Skeletal muscle tissue (tissue), 4 donors: ENCODE results near the gene PGS1. TPM values are rescaled to one million over a fixed set of nuclear protein-coding genes. Genes with fewer than 3 reads are reported as not detected.

Experiments used
- H3K27ac ChIP-seq: one replicate; pipeline ENCODE4 v1.7.0; 2013; ENCODE audit warnings: mild to moderate bottlenecking, low read depth, low read length, inconsistent platforms
- H3K27me3 ChIP-seq, 3 donors: one replicate each; pipeline ENCODE4 v1.7.0; 2013; ENCODE audit warnings: low read length in 3 of 3; ENCODE audit not compliant: control insufficient read depth in 3 of 3, insufficient read depth in 3 of 3
- H3K36me3 ChIP-seq, 3 donors: one replicate each; pipeline ENCODE4 v1.7.0; 2013; ENCODE audit warnings: low read length in 3 of 3; ENCODE audit not compliant: control insufficient read depth in 3 of 3, insufficient read depth in 3 of 3
- H3K4me1 ChIP-seq, 3 donors: one replicate each; pipeline ENCODE4 v1.7.0; 2013; ENCODE audit warnings: low read length in 3 of 3, mild to moderate bottlenecking in 3 of 3; ENCODE audit not compliant: control insufficient read depth in 3 of 3, insufficient read depth in 3 of 3
- H3K4me3 ChIP-seq, 3 donors: one replicate each; pipeline ENCODE4 v1.7.0; 2013; ENCODE audit warnings: low read length in 3 of 3
- H3K9ac ChIP-seq, 3 donors: one replicate each; pipeline ENCODE4 v1.7.0; 2013; ENCODE audit warnings: low read length in 3 of 3, mild to moderate bottlenecking in 3 of 3, moderate library complexity in 2 of 3, low read depth in 1 of 3
- H3K9me3 ChIP-seq, 3 donors: one replicate each; pipeline ENCODE4 v1.7.0; 2013; ENCODE audit warnings: low read length in 3 of 3; ENCODE audit not compliant: control insufficient read depth in 3 of 3
- total RNA-seq: library from RNA; depleted of rRNA; stranded (reverse); fragments of >200 nt; gene quantifications from one replicate; pipeline ENCODE4 v1.2.3, GENCODE V29; 2014
- donor health status: Osteomylitis.

PGS1 gene
- total RNA-seq, 1 donor from 2014 or later = 15.1 TPM

GRCh38 chr17:78414178-78415162, 36.0 kb downstream of the PGS1 start:
- Histone ChIP-seq H3K36me3 (peaks cover 2 to 4% (median 3%) of the 10 kb centered on the region in 3 donors), H3K4me1 (peaks cover 69 to 78% (median 71%) of the 10 kb centered on the region in 3 donors), H3K27me3 (no peaks in the 10 kb centered on the region), H3K27ac (peak overlapping the region; percentile 95), H3K9me3 (no peaks in the 10 kb centered on the region), H3K9ac (peak overlapping the region; percentile 30 to 62 (median 54)), H3K4me3 (no peak overlapping the region)

DNA sequence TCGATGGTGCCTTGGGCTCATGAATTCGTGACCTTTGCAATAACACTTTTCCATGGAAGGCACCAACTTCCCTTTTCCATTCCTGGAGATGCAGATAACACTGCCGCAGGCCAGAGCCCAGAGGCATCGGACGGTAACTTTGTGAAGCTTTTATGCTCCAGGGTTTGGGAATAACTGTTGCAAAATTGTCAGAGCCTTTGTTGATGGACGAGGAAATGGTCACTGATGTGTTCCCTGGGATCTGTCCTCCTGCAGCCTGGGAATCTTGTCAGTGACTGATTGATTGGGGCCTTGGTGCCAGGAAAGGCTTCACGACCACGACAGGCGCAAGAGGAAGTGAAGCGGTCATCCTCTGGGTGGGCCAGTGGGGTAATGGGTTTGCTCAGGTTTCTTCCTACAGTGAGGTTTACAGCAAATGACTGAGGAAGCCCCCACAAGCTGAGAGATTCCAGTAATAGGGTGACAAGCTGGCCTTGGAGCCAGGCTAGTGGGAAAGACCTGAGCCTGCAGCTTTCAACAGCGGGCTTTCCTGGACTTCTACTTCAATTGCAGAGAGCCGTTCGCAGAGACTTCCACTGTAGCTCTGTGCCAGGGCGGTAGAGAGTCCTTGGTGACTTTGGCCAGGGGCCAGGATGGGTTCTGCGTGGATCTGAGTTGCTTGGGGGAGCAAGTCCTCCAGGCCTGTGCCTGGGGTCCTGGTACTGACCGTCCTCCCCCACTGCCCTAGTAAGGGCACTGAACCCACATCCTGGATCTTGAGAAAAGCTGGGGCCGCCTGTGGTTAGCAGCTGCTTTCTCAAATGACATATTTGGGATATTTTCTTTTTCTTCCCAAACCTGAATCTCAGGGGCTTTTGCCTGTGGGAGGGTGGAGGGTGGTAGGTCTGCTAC, 37.6 kb downstream of the PGS1 start:
- Histone ChIP-seq H3K27me3 (no peaks in the 10 kb centered on the region), H3K36me3 (peaks cover 9 to 18% (median 13%) of the 10 kb centered on the region in 3 donors), H3K4me3 (peak overlapping the region in 1 of 3 donors; percentile 41), H3K9me3 (no peaks in the 10 kb centered on the region), H3K27ac (peak overlapping the region; percentile 95), H3K4me1 (peaks cover 68 to 73% (median 69%) of the 10 kb centered on the region in 3 donors), H3K9ac (peak overlapping the region; percentile 42 to 57 (median 45))

GRCh38 chr17:78416791-78417530, 38.5 kb downstream of the PGS1 start:
- H3K36me3 ChIP-seq = peaks cover 9 to 23% (median 17%) of the 10 kb centered on the region in 3 donors
- H3K9ac ChIP-seq = peak overlapping the region; percentile 42 to 57 (median 54)
- H3K4me3 ChIP-seq = no peak overlapping the region

DNA sequence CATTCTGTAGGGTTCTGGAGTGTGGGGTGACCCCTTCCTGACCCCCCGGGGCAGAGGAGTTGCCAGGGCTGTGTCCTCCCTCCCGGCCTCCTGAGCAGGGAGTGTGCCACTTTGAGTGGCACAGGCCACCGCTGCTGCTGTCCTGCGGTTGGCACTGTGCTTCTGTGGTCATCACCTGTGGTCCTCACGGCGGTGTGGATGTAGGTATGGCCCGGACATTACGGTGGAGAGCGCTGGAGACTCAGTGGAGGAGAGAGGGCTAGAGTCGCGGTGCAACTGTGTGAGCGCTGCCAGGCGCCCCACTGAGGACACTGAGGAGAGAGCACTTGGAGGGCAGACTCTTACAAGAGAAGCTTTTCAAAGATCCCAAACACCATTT, 39.1 kb downstream of the PGS1 start:
- Histone ChIP-seq H3K4me1 (peaks cover 61 to 72% (median 61%) of the 10 kb centered on the region in 3 donors), H3K9ac (peak overlapping the region in 2 of 3 donors; percentile 12 to 23), H3K36me3 (peaks cover 9 to 23% (median 20%) of the 10 kb centered on the region in 3 donors), H3K9me3 (no peaks in the 10 kb centered on the region), H3K4me3 (no peak overlapping the region), H3K27me3 (no peaks in the 10 kb centered on the region), H3K27ac (peak overlapping the region; percentile 95)

More at GRCh38 chr17:78416791-78417530, 38.5 kb downstream of the PGS1 start:
- Histone ChIP-seq H3K4me1 (peaks cover 66 to 73% (median 67%) of the 10 kb centered on the region in 3 donors), H3K27ac (peak overlapping the region; percentile 95), H3K9me3 (no peaks in the 10 kb centered on the region), H3K27me3 (no peaks in the 10 kb centered on the region)

DNA sequence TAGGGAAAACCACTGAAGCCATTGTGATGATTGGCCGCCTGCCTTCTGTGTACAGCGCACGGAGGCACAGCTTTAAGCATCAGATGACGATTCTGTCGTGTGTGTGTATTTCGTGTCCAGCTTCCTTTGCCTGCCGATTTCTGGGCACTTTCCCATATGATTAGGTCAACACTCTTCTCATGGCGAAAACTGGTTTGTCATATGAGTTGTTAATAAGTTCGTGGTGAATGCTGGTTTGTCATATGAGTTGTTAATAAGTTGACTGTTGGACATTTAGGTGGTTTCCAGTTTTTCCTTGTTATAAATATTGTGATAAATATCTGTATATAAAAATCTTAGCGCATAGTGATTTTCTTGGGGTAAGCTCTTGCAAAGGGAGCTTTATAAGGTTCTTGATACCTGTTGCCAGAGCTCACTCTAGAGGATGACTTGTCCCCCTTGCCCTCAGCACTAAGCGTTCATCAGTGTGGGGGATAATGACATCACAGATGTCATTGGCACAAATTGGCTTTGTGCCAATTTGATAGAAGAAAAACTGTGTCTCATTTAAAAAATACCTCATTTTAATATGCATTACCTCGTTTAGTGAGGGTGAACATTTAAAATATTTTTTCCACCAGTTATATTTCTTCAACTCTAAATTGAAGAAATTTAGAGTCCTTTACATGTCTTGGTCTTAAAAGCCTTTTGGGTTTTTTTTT, 40.0 kb downstream of the PGS1 start:
- H3K36me3 ChIP-seq = peaks cover 9 to 27% (median 22%) of the 10 kb centered on the region in 3 donors
- no peak overlapping the region for H3K27ac ChIP-seq
- no peaks in the 10 kb centered on the region for H3K9me3 ChIP-seq
- H3K9ac ChIP-seq = no peak overlapping the region
- H3K4me1 ChIP-seq = peaks cover 51 to 63% (median 52%) of the 10 kb centered on the region in 3 donors
- no peak overlapping the region for H3K4me3 ChIP-seq
- no peaks in the 10 kb centered on the region for H3K27me3 ChIP-seq

DNA sequence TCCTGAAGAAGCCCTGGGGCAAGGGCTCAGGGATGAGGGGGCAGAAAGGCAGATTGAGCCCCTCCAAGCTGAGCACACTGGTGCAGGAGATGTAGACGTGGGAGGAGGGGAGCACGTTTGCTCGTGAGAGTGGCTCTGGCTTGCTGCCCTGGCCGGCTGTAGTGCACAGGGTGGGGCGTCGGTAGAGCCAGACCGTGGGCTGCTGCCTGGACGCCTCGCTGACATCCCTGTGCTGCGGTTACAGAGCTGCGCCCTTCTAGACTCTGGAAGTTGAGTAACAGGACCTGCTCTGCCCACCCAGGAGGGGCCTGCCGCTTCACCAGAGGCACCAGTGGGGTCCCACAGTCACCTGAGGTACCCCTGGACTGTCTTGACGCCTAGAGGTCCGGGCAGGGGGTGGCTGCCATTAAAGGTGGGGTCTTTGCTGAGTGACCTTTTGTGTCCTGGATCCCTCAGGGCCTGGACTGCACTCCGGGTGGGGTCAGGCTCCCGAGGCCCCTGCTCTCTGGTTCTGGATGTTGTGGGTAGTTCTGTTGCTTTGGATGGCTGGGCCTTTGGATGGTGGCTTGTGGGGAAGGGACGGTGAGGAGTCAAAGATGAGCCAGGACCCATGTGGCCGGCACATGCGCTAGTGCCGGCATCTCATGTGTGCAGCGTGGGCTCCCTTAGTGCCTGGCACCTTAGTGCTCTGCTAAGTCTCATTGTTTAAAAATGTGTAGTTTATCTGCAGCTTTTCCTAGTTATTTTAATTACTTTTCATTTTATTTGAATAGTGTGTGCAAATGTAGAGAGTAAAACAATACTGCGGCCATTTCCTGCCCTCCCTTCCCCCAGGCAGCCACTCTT, 41.7 kb downstream of the PGS1 start:
- H3K9ac ChIP-seq = no peak overlapping the region
- H3K27me3 ChIP-seq = no peaks in the 10 kb centered on the region
- no peaks in the 10 kb centered on the region for H3K9me3 ChIP-seq
- H3K4me1 ChIP-seq = peaks cover 34 to 51% (median 35%) of the 10 kb centered on the region in 3 donors
- H3K36me3 ChIP-seq = peaks cover 21 to 40% (median 38%) of the 10 kb centered on the region in 3 donors
- H3K4me3 ChIP-seq = no peak overlapping the region
- H3K27ac ChIP-seq = peak overlapping the region; percentile 45

- peaks cover 28 to 43% (median 29%) of the 10 kb centered on the region in 3 donors for H3K4me1 ChIP-seq
Measured at GRCh38 chr17:78421084-78421533, 42.7 kb downstream of the PGS1 start.

GRCh38 chr17:78421534-78422266, 43.3 kb downstream of the PGS1 start:
- H3K4me3 ChIP-seq = no peak overlapping the region
- no peak overlapping the region for H3K27ac ChIP-seq
- H3K36me3 ChIP-seq = peaks cover 25 to 46% (median 41%) of the 10 kb centered on the region in 3 donors
- H3K9ac ChIP-seq = peak overlapping the region in 1 of 3 donors; percentile 40
- H3K9me3 ChIP-seq = no peaks in the 10 kb centered on the region
- H3K4me1 ChIP-seq = peaks cover 23 to 37% (median 23%) of the 10 kb centered on the region in 3 donors
- no peaks in the 10 kb centered on the region for H3K27me3 ChIP-seq

More at GRCh38 chr17:78421084-78421533, 42.7 kb downstream of the PGS1 start:
- H3K27me3 ChIP-seq = no peaks in the 10 kb centered on the region
- no peak overlapping the region for H3K4me3 ChIP-seq
- H3K9me3 ChIP-seq = no peaks in the 10 kb centered on the region
- no peak overlapping the region for H3K27ac ChIP-seq
- peak overlapping the region in 1 of 3 donors; percentile 33 for H3K9ac ChIP-seq
- peaks cover 25 to 41% (median 41%) of the 10 kb centered on the region in 3 donors for H3K36me3 ChIP-seq
